GM18868 (cell line): ENCODE data around the gene WDR70.
"Not testable (repeated sequence)": the region's sequence is repeated elsewhere in the genome, so short reads cannot be mapped to it uniquely, and the experiment has no call there.

Experiments
- ATAC-seq: cut with Tn5 transposase; IDR thresholded peaks from one replicate; pipeline ENCODE4 v1.9.1; 2021; ENCODE audit warnings: mild to moderate bottlenecking, moderate library complexity; ENCODE audit not compliant: unreplicated experiment

The WDR70 gene

GRCh38 chr5:37379100-37379628, at the start of gene WDR70:
Gene WDR70 (plus strand): TSS chr5:37379318. CDS start chr5:37379368, 50 bp downstream.
- peak; percentile 99 for ATAC-seq

DNA sequence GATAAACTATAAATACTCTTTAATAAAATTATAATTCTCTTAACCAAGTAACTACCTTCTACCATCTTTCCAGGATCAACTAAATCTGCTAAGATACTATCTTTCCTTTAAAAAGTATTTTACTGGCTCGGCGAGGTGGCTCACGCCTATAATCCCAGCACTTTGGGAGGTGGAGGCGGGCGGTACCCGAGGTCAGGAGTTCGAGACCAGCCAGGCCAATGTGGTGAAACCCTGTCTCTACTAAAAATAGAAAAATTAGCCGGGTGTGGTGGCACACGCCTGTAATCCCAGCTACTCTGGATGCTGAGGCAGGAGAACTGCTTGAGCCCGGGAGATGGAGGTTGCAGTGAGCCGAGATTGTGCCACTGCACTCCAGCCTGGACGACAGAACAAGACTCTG, 44.4 kb upstream of the WDR70 start:
- not testable (repeated sequence) for ATAC-seq

DNA sequence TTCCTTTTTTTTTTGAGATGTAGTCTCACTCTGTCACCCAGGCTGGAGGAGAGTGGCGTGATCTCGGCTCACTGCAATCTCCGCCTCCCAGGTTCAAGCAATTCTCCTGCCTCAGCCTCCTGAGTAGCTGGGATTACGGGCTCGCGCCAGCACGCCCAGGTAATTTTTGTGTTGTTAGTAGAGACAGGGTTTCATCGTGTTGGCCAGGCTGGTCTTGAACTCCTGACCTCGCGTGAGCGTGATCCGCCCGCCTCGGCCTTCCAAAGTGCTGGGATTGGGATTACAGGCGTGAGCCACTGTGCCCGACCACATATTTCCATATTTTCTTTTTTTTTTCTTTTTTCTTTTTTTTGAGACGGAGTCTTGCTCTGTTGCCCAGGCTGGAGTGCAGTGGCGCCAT, 36.4 kb upstream of the WDR70 start:
- not testable (repeated sequence) for ATAC-seq

DNA sequence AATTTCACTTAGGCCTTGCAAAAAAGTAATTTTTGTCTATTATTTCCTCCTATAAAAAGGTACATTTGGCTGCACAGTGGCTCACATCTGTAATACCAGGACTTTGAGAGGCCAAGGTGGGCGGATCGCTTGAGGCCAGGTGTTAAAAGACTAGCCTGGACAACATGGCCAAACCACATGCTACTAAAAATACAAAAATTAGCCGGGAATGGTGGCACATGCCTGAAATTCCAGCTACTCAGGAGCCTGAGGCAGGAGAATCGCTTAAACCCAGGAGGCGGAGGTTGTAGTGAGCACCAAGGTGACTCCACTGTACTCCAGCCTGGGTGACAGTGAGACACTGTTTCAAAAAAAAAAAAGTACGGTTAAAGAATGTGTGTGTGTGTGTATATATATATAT, 24.0 kb upstream of the WDR70 start:
- ATAC-seq, result no peak

GRCh38 chr5:37370550-37370863, 8.6 kb upstream of the WDR70 start:
- no peak for ATAC-seq

DNA sequence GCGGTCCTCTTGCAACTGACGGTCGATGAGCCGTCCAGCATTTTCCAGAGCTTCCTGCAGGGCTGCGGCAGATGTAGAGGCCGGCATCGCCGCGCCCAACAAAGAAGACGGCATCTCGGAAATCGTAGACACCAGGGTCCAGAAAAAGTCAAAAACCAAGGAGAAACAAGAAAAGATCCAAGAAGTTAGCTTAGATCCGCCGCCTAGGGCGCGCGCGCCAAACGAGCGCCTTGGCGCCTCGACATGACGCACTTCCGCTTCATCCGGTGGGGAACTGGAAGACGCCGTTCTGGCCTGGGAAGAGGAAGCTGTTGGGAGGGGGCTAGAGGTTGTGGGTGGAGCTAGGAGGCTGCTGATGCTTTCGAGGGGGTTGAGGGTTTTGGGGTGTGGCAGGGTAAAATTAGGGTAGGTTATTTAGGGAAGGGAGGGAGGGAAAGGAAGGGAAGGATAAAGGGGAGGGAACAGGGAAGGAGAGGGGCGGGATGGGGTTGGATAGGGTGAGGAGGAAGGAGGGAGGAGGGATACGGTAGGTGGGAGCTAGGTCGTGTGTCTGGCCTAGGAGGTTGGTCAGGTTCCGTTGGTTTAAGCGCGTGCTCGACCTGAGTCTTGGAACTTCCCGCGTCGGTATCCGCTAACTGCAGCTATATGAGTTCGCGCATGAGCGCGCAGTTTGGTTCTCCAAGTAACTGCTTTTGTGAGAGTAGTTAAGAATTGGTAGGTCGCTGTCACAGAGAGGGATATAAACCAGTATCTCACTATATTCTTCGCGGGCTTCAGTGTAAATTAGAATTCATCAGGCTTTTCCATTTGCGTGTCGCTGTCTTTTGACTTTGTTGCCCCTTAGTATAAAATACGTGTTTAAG, 8.0 kb upstream of the WDR70 start, which contains the start of gene NUP155:
Gene NUP155 (minus strand): TSS at position 243 of the 863 bp plus-strand sequence. CDS start 129 bp downstream, at position 114.
- peak; percentile 93 for ATAC-seq

GRCh38 chr5:37375091-37375490, 4.0 kb upstream of the WDR70 start:
- ATAC-seq, result no peak

DNA sequence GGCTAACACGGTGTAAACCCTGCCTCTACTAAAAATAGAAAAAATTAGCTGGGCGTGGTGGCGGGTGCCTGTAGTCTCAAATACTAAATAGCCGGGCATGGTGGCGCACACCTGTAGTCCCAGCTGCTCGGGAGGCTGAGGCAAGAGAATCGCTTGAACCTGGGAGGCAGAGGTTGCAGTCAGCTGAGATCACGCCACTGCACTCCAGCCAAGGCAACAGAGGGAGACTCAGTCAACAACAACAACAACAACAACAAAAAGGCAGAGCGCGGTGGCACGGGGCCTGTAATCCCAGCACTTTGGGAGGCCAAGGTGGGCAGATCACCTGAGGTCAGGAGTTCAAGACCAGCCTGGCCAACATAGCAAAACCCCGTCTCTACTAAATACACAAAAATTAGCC, 1.1 kb upstream of the WDR70 start:
- ATAC-seq, result not testable (repeated sequence)

- ATAC-seq, result no peak
Observed at GRCh38 chr5:37391591-37391990, 12.5 kb downstream of the WDR70 start.

GRCh38 chr5:37396352-37396751, 17.2 kb downstream of the WDR70 start:
- ATAC-seq, result no peak

GRCh38 chr5:37400501-37400900, 21.4 kb downstream of the WDR70 start:
- no peak for ATAC-seq

DNA sequence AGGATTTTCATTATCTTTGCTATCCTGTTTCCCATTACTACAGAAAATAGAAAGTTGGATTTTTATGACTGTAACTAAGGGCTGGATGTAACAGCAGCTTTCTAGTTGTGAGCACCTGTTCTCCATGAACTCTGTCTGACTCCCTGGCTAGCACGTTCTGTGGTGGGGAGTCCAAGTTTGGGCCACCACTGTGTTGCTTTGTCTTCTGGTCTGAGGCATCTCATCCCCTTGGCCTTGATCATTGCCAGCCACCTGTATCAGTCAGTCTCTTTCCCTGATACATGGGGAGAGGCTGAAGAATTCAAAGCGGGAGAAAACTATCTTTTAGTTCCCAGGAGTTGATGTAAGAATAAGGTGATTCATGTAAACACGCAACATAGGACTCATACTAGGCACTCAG, 33.4 kb downstream of the WDR70 start:
- ATAC-seq, result no peak

- ATAC-seq, result not testable (repeated sequence)
Observed at GRCh38 chr5:37415456-37415855, 36.3 kb downstream of the WDR70 start.

DNA sequence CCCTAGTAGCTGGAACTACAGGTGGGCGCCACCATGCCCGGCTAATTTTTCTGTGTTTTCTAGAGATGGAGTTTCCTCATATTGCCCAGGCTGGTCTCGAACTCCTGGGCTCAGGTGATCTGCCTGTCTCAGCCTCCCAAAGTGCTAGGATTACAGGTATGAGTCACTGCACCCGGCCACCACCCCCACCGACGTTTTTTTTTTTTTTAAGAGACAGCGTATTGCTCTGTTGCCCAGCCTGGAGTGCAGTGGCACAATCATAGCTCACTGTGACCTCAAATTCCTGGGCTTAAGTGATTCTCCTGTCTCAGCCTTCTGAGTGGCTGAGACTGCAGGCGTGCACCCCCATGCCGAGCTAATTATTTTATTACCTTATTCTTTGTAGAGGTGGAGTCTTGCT, 38.2 kb downstream of the WDR70 start:
- ATAC-seq, result no peak

- ATAC-seq, result no peak
Observed at GRCh38 chr5:37424441-37424840, 45.3 kb downstream of the WDR70 start.

GRCh38 chr5:37428044-37428443, 48.9 kb downstream of the WDR70 start:
- ATAC-seq, result no peak

GRCh38 chr5:37435261-37435660, 56.1 kb downstream of the WDR70 start:
- no peak for ATAC-seq

- peak; percentile 59 for ATAC-seq
Observed at GRCh38 chr5:37436146-37436934, 57.2 kb downstream of the WDR70 start.

DNA sequence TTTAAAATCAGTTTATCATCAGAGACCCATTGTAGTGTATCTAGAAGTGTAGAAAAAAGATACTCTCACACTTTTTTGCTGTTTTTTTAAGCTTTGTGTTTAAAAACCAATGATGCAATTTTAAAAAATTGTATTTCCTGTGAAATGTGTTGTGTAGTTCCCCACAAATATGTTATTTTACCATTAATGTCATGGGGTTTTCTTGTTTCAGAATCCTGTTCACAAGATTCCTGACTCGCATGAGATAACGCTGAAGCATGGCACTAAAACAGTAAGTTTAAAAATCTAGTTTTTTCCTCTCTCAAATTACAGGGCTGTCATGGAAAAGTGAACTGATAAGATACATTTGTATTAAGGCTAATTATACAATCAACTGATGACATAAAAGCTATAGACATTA, 58.6 kb downstream of the WDR70 start:
- ATAC-seq, result no peak

DNA sequence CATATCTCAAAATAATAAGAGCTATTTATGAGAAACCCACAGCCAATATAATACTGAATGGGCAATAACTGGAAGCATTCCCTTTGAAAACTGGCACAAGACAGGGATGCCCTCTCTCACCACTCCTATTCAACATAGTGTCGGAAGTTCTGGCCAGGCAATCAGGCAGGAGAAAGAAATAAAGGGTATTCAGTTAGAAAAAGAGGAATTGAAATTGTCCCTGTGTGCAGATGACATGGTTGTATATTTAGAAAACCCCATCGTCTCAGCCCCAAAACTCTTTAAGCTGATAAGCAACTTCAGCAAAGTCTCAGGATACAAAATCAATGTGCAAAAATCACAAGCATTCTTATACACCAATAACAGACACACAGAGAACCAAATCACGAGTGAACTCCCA, 66.7 kb downstream of the WDR70 start:
- ATAC-seq, result not testable (repeated sequence)

DNA sequence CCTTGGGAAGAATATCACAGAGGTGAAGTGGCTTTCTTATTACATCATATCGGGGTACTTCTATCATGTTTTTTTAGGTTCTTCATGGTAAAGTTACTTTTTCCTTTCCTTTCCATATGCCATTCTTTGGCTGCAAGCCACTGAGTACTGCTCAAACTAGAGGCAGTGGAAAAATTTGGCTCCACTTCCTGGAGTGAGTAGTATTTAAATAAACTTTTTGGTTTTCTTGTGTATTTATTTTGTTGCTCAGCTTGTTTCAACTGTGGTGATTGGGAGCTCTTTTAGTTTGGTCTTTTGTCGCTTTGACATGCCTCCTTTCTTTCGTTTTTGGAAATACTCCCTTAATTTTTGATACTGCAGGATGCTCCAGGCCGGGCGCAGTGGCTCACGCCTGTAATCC, 69.8 kb downstream of the WDR70 start:
- ATAC-seq, result no peak

DNA sequence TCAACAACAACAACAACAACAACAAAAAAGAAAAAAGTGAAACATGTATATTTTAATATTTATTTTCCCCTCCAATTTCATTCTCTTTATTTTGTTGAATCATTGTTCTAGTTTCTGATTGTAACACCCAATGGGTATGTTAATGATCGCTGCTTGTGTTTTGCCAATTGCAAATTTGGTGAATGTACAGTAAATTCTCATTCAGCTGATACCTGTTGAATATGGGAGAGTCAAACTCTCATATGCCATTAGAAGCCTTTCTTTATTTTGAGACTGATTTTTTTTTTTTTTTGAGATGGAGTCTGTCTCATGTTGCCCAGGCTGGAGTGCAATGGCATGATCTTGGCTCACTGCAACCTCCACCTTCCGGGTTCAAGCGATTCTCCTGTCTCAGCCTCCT, 72.9 kb downstream of the WDR70 start:
- not testable (repeated sequence) for ATAC-seq
